GM18498 (cell line): ENCODE data around the gene KIFBP.
A peak's percentile ranks its signal among the peaks of the same experiment; 100 is the strongest.

ENCODE experiments used
- ATAC-seq: cut with Tn5 transposase; IDR thresholded peaks from one replicate; pipeline ENCODE4 v1.9.1; 2021; ENCODE audit warnings: mild to moderate bottlenecking, moderate library complexity; ENCODE audit not compliant: unreplicated experiment

The KIFBP gene

DNA sequence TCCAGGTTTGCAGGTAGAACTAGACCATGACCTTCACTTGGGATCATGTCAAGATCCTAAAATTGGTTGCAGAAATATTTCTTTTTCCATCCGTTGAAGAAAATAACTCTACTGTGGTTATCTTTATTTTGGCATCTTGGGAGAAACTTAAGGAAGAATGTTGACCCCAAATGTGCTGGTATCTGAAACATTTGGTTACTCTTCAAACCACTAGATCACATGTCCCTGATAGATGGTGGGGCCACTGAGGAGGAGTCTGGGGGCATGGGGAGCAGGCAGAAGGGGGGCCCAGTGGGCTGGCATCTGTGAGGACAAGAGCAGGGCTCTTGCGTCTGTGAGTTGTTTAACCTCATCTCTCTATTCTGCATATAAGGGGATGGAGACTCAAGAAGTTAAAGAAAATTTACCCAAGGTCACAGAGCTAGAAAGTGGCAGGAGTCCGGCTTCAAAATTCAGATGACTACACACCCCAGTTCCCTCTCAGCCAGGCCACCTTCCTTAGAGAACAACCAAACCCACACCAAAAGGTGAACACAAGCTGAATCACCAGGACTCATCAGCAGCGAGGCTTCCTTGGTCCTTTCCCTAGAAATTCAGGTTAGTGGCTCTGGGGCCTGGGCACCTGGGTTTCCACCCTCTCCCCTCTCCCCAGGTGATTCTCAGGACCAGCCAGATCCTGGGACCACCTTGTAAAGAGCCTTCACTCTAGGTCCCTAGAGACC lies 58.7 kb downstream of the KIFBP start:
- ATAC-seq, result no peak

DNA sequence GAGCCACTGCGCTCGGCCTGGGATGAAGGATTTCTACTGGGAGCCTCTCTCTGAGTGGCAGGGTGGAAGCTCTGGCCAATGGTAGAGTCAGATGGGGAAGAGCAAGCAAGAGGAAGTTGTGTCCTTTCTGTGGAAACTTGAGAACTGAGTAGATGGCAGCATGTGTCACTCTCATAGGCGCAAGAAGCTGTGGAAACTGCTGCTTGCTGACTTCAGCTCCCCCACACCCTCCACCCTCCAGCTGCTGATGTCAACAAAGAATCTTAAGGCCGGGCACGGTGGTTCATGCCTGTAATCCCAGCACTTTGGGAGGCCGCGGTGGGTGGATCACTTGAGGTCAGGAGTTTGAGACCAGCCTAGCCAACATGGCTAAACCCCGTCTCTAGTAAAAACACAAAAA lies 59.5 kb downstream of the KIFBP start:
- no peak for ATAC-seq

DNA sequence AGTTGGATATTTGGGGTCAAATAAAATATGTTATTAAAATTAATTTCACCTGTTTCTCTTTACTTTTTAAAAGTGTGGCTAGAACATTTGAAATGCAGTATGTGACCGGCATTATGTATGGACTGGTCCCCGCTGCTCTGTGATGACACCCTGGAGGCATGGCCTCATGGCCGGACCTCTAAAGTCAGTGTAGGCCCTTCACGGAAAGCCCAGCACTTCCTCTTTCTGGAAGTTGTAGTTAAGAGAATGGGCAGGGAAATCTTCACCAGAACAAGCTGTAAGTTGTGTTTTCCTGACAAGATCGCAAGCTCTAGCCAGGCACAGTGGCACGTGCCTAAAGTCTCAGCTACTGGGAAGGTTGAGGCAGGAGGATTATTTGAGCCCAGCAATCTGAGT lies 61.0 kb downstream of the KIFBP start:
- ATAC-seq, result no peak

DNA sequence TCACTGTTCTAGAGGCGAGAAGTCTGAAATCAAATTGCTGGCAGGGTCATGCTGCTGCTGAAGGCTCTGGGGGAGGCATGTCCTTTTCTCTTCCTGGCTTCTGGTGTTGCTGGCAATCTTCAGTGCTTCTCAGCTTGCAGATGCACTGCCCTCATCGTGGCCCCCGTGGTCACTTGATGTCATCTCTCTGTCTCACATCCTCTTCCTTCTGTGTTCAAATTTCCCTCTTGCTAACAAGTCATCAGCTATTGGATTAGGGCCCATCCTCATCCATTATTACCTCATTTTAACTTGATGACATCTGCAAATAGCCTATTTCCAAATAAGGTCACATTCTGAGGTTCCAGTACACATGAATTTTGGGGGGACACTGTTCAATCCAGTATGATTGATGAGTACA lies 62.7 kb downstream of the KIFBP start:
- ATAC-seq, result peak; percentile 53

DNA sequence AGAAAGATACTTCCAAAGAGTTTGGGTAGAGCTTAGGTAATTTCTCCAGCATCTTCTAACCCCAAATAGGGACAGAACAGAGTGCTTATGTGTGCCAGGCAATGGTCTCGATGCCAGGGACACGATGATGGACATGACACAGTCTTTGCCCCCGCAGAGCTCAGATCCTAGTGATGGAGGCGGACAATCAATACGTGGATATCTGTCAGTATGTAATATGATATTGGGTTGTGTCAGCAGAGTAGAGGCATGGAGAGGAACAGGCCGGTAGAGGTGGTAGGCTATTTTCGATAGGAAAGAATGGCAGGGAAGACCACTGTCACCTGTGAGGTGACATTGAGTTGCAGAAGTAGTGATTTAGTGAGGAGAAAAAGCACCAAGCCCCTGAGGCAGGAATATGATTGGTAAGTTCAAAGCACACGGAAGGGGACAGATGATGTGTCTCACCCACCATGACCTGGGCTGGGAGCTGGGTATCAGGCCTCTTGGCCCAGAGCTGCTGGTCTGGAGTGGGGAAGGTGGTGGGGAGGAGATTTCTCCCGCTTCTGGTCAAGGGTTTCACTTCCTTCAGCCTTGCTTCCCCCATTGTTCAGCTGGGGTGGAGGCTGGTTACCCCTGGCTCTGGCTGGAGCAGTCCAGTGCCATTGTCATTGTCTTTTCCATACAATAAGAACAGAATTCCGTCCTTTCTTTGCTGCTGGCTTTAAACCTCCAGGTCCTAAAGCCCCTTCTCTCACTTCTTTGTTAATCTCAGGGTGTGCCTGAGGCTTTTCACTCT lies 63.3 kb downstream of the KIFBP start:
- ATAC-seq, result no peak

DNA sequence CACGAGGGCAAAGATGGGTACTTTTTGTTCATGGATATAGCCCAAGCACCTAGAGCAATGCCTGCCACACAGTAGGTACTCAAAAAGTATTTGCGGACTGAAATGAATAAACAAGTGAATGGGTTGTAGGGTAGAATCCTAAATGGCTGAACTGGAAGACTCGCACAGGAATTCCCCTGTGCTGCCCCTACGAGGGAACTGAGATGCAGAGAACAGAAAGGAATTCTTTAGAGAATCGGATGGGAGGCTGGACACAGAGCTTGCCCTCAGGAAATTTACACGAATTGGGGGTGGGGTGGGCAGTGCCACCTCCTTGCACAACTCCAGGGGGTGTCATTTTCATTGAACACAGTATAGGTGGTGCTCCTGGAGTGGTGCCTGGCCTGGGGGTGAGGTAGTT lies 64.1 kb downstream of the KIFBP start:
- ATAC-seq, result no peak

DNA sequence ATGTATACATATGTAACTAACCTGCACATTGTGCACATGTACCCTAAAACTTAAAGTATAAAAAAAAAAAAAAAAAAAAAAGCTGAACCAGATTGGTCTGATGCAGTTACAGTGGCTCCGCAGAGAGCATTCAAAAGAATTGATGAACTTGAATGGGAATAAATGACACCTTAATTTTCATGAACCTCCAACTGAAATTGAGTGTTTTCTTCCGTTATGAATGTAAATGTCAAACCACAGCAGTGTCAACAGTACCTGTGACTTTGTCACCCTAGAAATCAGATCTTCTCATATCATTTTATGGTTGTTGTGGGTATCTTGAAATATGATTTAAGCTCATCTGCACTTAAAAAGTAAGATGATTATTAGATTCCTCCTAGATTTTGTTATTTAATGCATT lies 66.6 kb downstream of the KIFBP start:
- no peak for ATAC-seq

DNA sequence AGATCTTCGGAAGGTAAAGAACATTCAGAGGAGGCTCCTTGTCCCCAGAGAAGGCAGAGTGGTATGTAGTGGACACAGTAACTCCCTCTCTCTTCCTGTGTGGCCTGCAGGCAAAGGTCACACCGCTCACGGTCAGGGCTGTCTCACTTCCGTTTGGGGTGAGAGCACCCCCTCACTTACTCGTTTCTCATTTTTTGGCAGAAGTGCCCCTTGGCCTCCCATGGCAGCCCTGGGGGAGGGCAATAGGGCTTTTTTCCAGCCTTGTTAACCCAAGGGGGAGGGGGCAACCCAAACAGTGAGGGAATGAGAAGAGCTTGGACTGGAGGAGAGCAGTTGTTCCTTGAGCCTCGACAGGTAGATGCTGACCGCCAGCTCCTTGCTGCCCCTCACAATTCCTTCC lies 67.5 kb downstream of the KIFBP start:
- ATAC-seq, result peak; percentile 42

DNA sequence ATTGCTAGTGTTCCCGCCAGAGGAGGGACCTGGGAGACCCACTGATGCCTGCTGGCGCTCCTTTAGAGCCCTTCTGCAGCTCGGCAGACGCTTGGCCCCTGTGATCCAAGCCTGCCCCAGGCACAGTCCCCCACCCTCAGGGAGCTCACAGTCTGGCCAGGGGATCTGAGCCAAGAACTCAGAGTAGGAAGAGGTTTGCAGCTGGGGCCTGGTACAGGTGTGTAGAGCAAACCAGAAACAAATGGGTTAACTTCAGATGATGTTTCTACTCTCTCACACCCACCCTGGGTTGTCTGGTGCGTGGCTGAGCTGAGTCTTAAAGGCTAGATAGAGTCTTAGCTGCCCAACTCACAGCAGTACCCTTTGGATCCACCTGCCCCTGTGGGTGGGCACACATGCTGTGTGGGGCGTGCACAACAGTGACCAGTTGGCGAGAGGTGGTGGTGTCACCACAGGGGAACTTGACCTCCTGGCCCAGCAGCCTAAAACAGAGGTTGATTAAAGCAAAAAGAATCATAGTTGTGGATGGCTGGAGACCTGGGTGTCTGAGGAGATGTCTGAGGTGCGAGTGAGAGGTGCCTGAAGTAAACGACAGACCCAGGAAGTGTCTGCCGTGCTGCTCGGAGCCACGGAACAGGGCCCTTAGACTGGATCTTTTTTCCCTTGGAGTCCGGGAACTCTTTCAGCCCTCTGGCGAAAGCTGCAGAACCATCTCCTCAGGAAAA lies 68.1 kb downstream of the KIFBP start:
- no peak for ATAC-seq

DNA sequence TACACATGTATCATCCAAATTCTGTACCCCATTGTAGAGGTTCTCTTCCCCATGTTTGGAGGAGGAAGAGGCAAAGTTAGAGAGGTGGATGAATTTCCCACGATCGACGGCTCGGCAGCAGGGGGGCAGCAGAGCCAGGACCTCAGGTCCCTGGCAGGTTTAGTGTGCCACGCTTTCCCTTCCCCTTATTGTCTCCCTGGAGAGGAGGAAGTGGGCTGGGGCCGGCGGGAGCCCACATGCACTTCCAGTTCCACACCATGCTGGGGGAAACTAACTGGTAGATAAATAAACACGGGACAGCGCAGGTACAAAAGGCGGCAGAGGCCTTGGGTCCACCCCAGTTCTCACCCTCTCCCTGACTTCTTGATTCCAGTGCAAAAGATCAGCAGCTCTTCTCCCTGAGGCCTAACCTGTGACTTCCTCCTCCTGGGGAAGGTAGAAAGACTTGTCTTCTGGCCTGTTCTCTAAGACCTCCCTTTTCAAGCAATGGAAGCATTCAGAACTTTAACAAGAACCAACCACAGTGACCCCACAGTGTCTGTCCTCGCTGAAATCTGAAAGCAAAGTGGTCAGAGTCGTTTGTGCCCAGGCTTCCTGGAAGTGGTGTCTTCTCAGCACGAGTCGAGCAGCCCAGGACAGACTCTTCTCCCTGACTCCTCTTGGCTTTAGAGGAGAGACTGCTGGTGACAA lies 68.8 kb downstream of the KIFBP start:
- ATAC-seq, result no peak

DNA sequence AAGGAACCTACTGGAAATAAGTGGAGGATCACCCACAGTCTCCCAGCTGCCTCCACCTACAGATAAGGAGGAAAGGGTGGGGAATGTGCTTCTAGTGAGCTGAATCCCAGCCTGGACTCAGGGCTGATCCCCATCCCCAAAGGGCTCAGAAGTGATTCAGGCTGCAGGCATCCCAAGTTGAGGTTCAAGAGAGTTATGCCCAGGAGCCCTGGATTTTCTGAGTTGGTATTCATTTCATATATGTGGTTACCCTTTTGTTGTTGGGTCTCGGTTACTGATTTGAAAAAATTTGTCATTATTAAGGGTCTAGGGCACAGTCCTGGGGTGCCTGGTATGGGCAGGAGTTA lies 69.3 kb downstream of the KIFBP start:
- no peak for ATAC-seq

DNA sequence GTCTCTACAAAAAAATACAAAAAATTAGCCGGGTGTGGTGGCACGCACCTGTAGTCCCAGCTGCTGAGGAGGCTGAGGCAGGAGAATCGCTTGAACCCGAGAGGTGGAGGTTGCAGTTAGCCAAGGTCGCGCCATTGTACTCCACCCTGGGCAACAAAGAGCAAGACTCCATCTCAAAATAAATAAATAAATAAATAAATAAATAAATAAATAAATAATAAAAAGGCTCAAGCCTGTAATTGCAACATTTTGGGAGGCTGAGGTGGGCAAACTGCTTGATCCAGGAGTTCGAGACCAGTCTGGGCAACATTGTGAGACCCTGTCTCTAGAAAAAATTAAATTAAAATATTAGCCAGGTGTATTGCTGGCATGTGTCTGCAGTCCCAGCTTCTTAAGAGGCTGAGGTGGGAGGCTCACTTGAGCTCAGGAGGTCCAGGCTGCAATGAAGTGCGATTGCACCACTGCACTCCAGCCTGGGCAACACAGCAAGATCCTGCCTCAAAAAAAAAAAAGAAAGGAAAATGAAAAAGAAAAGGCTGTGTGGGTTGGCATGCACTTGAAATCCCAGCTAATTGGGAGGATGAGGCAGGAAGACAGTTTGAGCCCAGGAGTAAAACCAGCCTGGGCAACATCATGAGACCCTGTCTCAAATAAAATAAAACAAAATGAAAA lies 71.7 kb downstream of the KIFBP start:
- no peak for ATAC-seq

DNA sequence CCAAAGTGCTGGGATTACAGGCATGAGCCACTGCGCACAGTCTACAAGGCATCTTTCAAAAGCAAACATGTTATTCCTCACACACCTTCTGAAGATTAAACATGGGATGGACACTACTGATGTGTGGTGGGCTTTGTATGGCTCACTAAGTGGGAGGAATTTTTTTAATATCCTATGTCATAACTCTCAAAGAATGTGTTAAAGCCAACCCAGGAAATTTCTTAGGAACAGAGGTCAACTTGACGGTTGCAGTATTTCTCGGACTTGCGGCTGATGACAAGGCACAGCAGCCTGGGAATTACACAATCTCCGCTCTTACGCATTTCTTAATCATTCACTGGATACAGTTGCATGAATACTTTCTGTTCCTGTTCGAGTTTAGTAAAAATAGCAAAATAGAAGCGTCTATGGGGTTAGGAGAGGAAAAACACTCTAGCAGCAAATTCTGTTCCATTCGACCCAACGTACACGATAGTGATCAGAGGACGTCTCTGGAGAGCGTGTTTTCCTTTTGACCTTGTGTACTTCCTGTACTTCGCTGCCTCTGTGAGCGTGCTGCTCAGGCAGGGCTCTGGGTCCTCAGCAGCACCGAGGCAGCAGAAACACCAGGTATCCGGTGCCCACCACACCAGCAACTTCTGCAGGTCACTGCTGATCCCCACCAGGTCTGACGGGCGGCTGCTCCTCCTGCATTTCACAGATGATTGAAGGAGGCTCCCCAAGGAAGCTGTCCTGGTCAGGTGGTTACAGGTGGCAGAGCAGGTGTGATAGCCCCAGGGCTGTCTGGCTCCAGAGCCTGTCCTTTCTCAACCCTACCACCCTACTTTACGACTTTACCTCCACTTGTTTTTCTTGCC lies 72.9 kb downstream of the KIFBP start:
- ATAC-seq, result peak; percentile 42

DNA sequence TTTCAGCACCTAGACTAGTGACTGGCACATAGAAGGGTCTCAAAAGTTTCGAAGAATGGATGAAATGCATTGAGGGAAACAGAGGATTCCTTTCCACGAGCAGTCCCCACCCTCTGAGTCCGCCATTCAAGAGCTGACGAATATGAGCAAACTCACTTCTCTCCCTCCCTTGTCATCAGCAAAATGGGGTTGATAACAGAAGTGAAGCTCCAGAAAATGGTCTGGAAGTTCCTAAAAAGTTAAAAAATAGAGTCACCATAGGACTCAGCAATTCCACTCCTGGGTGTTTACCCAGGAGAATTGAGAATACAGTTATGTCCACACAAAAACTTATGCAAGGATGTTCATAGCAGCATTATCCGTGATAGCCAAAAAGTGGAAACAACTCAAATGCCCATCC lies 74.3 kb downstream of the KIFBP start:
- ATAC-seq, result no peak

DNA sequence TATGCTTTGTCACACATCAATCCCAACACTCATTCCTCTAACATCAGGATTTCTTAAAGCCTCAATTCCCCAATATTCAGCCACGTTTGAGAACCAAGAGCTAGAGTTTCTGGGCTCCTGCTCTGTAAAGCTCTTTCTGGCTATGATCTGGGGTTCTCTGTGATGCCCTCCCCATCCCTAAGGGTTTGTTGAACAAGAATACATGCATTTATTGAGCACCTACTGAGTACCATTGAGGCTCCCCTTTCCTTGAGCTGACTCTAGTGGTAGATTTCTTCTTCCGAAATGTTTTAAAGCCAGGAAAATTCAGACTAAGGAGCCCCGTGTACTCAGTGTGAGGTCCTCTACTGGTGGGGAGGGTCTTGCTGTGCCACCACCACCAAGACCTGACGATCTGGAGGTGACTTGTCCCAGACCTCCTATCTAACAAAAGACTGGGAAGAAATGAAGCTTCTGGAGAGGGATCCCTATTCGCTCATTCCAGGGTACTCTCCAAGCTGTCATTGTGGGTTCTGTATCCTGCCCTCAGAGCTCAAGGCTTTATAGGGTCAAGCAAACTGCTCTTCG lies 76.2 kb downstream of the KIFBP start:
- no peak for ATAC-seq

DNA sequence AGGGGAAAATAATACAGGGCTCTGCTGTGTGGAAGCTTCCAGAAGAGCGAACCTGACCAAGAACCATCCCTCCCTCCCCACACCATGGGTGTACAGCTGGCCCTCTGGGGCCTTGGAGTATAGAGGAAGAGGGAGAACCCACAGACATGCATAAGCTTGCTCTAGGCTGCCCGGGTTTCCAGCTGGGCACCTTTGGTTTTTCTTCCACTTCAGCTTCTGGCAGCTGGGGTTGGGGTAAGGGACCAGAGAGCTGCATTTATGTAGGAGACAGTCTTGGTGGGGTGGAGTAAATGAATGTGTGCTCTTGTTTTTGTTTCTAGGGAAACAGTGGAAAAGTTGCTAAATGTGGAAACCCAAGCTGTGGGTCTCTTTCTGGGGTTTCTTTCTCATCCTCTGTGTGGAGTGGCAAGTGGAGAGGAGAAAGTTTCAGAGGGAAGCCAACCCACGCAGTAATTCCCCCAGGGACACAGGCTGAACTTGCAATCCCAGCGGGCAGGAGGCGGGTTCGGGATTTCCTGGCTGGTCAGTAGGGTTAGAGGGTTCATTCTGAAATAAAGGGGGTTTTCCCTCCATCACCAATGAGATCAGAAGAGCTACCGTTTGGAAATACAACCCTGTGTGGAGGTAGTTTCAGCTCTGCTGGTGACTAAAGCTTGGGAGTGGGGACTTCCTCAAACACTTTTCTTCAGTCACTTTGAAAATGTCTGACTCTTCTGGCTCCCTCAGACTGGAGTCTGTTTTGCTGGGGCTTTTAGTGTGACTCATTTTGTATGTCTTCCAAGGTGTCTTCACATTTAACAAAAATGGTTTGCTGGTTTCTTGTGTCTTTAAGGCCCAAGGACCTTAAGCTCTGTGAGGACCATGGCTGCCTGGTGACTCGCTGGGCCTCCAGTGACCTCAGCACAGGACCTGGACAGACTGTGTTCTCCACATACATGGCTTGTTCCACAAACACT lies 77.1 kb downstream of the KIFBP start:
- peak; percentile 51 for ATAC-seq
